Forelimb muscle (tissue), 1 donor: ENCODE results near the gene HSF5. TPM values are rescaled to one million over a fixed set of nuclear protein-coding genes. Genes with fewer than 3 reads are reported as not detected.

Experiments
- polyA plus RNA-seq: library from polyadenylated mRNA; unstranded; fragments of 120-200 nt; gene quantifications from one replicate; pipeline ENCODE4 v1.2.1, GENCODE V29; 2013; ENCODE audit not compliant: insufficient read length

Gene HSF5
- polyA plus RNA-seq, 1 donor: 0.04 TPM

Other genes starting within 250 kb of the HSF5 start
- 0.19 TPM for gene LPO, start 249.8 kb downstream of the HSF5 start, polyA plus RNA-seq
- 10.5 TPM for gene MPO, start 207.5 kb downstream of the HSF5 start, polyA plus RNA-seq
- gene TSPOAP1, start 159.6 kb downstream of the HSF5 start, polyA plus RNA-seq: 5.8 TPM
- gene SUPT4H1, start 136.2 kb downstream of the HSF5 start, polyA plus RNA-seq: 83.0 TPM
- 0.09 TPM for gene RNF43, start 70.9 kb downstream of the HSF5 start, polyA plus RNA-seq
- 20.6 TPM for gene MTMR4, start 26.2 kb upstream of the HSF5 start, polyA plus RNA-seq
- gene TEX14, start 203.6 kb upstream of the HSF5 start, polyA plus RNA-seq: 2.1 TPM
- 23.6 TPM for gene RAD51C, start 204.2 kb upstream of the HSF5 start, polyA plus RNA-seq